Stomach (tissue), 4 donors: Measurements from ENCODE around the gene RHCG.

ENCODE experiments used
- EP300 ChIP-seq: sonication (generic); formaldehyde crosslinking; IDR thresholded peaks from one replicate; pipeline ENCODE4 v1.6.1; 2017; ENCODE audit warnings: antibody characterized with exemption
- POLR2A ChIP-seq, 4 donors: fragments of 450-650 bp; IDR thresholded peaks; one replicate each; pipeline ENCODE4 v1.6.1; 2016; ENCODE audit warnings: antibody characterized with exemption in 4 of 4, control low read depth in 2 of 4, mild to moderate bottlenecking in 1 of 4, moderate library complexity in 1 of 4
- TF ChIP-seq, protein P1 (sequence below), 7 experiments: fragments of 450-650 bp in 4 of 7; fragments of 200-600 bp in 3 of 7; sonication (generic) in 3 of 7; IDR thresholded peaks; one replicate each; pipeline ENCODE4 v1.5.1; 2016 to 2019; ENCODE audit warnings: antibody characterized with exemption in 7 of 7, control low read depth in 2 of 7, mild to moderate bottlenecking in 1 of 7

DNA sequence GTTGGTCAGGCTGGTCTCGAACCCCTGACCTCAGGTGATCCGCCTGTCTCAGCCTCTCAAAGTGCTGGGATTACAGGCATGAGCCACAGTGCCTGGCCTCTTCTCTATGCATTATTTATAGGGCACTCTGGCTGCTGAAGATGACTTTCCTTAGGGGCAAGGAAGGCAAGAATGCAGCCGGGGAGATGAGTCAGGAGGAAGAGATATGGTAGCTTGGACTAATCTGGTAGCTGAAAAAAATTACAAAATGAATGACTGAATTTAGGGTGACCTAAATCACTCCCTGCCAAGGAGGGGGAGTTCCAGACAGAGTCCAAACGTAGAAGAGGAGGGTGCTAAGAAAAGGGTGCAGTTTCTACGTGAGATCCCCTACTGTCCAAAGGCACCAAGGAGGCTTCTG, 14.2 kb downstream of the RHCG start:
- no peak for TF ChIP-seq POLR2A (IDR thresholded peaks at IDR 0.05)
- TF ChIP-seq, protein P1, sequence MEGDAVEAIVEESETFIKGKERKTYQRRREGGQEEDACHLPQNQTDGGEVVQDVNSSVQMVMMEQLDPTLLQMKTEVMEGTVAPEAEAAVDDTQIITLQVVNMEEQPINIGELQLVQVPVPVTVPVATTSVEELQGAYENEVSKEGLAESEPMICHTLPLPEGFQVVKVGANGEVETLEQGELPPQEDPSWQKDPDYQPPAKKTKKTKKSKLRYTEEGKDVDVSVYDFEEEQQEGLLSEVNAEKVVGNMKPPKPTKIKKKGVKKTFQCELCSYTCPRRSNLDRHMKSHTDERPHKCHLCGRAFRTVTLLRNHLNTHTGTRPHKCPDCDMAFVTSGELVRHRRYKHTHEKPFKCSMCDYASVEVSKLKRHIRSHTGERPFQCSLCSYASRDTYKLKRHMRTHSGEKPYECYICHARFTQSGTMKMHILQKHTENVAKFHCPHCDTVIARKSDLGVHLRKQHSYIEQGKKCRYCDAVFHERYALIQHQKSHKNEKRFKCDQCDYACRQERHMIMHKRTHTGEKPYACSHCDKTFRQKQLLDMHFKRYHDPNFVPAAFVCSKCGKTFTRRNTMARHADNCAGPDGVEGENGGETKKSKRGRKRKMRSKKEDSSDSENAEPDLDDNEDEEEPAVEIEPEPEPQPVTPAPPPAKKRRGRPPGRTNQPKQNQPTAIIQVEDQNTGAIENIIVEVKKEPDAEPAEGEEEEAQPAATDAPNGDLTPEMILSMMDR (IDR thresholded peaks at IDR 0.05), result no peak
- TF ChIP-seq EP300, result no peak
